HG03064 (cell line): ENCODE results near the gene FBXW8.

ENCODE experiments used
- ATAC-seq: cut with Tn5 transposase; IDR thresholded peaks from one replicate; pipeline ENCODE4 v1.9.1; 2021; ENCODE audit warnings: low read depth; ENCODE audit not compliant: unreplicated experiment

Gene FBXW8

GRCh38 chr12:116982791-116983411 is 72.2 kb downstream of the FBXW8 start:
- ATAC-seq = no peak

- ATAC-seq = no peak
These were observed 73.3 kb downstream of the FBXW8 start for GRCh38 chr12:116984098-116984497.

DNA sequence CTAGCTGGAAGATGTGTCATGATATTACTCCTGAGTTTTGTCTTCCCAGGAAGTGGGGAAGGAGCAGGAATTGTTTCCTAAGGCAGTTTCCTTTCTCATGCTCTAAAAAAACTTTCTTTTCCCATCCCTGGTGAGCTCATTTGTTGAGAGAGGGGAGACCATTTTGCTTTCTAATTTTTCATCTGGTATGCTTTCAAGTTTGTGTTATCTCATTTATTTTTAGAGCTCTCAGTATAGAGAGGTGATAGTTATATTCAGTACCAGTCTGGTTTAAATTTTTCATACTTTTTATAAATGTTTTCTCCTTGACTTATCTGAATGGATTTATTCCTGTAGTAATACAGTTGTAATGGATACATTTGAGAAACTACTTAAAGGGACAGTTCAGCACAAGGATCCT is 79.6 kb downstream of the FBXW8 start:
- no peak for ATAC-seq

GRCh38 chr12:116990971-116991966 is 80.5 kb downstream of the FBXW8 start:
- no peak for ATAC-seq

DNA sequence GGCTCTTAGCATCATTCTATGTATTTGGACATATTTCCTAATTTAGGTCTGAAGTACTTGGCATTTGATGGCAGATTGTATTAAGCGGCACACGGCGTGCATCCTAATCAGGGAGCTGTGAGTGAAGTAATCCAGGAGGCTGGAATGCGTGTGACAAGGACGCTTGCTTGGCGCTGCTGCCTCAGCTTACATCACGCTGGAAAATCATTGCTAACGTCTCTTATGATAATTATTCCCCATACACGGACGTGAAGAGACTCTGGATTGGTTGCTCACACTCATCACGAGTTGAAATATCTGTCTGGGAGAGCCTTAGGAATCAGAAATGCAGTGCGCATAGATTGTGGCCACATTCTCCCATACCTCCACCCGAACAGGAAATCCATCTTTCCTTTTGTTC is 85.3 kb downstream of the FBXW8 start:
- ATAC-seq = no peak

- no peak for ATAC-seq
These were observed 85.9 kb downstream of the FBXW8 start for GRCh38 chr12:116996621-116997020.

- no peak for ATAC-seq
These were observed 88.3 kb downstream of the FBXW8 start for GRCh38 chr12:116999066-116999465.

DNA sequence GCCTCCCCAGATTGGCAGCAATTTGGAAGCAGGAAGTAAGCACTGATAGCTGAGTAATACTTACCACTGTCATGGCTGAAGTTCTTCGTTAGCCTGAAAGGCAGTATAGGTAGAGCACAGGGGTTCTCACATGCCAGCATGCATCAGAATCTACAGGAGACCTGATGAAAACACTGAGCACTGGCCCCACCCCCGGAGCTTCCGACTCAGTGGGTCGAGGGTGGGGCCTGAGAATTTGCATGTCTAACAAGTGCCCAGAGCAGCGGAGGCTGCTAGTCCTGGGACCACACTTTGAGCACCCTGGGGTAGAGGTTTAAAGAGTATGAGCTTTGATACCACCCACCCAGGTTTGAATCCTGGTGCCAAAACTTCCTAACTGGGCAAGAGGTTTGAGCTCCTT is 89.6 kb downstream of the FBXW8 start:
- ATAC-seq = no peak

DNA sequence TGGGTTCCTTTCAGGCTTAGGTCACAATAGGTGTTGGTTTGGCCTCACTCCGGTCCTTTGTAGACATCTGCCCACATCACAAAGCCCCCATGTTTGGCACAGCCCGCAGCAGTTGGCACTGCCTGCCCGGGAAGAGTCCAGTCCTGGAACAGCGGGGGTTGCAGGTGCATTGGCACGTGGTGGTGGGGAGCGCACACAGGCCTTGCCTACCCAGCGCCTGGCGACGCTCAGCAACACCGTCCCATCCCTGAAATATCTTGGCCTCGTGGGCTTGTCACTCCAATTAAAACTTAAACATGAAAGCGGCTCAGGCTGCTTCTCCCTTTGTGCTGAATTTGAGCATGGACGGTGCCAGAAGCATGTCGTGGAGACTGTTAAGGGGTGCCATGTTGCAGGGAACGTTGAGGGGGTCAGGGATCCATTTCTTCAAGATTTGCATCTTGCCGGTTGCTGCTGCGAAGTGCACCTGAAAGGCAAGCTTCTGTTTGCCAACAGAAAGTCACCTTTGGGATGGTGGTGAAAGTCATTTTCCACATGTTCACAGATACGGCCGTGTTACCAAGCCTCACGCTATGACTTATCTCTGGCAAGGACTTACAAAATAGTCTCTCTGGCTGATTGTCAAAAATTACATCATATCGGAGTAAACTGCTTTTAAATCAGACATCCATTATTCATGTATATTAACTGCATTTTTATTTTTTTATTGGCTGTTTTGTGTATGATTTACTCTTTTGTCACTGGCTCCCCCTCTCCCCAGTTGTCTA is 91.5 kb downstream of the FBXW8 start:
- no peak for ATAC-seq

- ATAC-seq = no peak
These were observed 93.2 kb downstream of the FBXW8 start for GRCh38 chr12:117003883-117004404.

GRCh38 chr12:117005417-117006046 is 94.8 kb downstream of the FBXW8 start:
- no peak for ATAC-seq

GRCh38 chr12:117006333-117006732 is 95.6 kb downstream of the FBXW8 start:
- no peak for ATAC-seq

DNA sequence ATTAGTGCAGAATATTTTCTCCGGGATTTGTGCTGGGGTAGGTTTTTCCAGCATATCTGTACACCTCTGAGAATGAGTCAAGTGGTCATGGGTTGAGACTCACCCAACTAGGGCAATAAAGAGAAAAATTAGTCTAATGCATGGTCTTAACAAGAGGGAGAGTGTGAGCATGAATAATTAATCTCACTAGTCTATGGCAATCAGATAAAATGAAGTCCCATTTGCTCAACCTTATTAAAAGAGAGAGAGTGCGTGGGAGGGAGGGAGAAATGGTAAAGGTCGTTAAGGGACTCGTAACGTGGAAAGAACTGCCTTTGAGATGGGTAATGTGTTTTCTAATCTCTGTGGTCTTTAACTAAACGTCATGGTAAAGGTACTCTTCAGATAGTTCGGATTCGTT is 96.8 kb downstream of the FBXW8 start:
- no peak for ATAC-seq

DNA sequence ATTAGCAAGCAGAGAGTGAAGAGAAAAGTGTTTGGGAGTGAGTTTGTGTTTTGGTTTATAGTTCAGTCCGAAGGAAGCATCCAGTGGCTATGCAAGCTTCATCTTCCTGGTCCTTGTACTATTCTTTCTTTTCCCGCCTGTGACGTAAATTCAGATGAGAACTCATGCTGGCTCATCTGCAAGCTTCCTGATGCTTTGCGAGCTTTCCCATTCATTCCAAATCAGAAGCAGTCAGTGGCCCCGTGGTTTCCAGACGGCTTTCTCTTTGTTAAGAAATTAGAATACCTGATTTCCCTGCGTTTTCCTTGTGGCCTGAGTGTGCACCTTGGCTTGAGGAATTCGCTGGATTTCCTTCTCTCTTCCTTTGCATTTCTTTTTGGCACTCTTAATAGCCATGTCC is 99.0 kb downstream of the FBXW8 start:
- ATAC-seq = no peak

- ATAC-seq = no peak
These were observed 100.1 kb downstream of the FBXW8 start for GRCh38 chr12:117010693-117011451.

- no peak for ATAC-seq
These were observed 101.4 kb downstream of the FBXW8 start for GRCh38 chr12:117011988-117012805.

GRCh38 chr12:117013726-117014125 is 103.0 kb downstream of the FBXW8 start:
- no peak for ATAC-seq

DNA sequence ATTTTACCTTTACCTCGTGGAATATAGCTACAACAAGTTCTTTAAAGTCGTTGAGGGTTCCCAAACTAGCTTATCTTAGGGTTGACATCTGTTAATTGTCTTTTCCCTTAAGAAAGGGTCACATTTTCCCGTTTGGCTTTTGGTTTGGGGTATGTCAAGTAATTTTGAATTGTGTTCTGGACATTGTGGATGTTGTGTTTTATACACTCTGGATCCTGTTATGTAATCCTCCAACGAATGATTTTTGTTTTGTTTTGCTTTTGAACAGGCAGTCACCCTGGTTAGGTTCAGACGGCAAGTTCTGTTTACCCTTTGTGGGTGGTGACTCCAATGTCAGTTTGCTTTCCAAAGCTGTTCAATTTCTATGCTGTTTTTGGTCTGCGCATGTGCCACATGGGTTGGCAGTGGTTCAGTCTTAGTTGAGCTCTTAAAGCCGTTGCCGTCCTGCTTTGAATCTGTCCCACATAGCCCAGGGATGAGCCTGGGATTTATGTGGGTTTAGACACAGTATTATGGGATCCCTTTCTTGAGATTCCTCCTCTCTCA is 103.7 kb downstream of the FBXW8 start:
- no peak for ATAC-seq

DNA sequence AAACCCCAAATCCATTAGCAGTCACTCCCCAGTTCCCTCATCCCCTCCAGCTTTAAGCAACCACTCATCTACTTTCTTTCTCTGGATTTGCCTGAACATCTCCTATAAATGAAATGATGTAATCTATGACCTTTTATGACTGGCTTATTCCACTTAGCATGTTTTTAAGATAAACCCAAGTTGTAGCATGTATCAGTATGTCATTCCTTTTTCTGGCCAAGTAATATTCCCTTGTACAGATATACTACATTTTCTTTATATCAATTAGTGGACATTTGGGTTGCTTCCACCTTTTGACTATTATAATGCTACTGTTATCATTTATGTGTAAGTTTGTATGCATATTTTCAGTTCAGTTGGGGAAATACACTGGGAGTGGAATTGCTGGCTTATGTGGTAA is 105.1 kb downstream of the FBXW8 start:
- no peak for ATAC-seq
